H9 (cell line): ENCODE measurements around the gene OR5K4. TPM values are rescaled to one million over a fixed set of nuclear protein-coding genes. Genes with fewer than 3 reads are reported as not detected.

Source experiments
- DNase-seq: peaks from one replicate; pipeline ENCODE4 v3.0.0-alpha.2; 2017
- H2AFZ ChIP-seq: one replicate; pipeline ENCODE4 v1.6.1; 2013; ENCODE audit warnings: mild to moderate bottlenecking, low read length, control low read depth, moderate library complexity
- H2AK5ac ChIP-seq: 2 replicates; pipeline ENCODE4 v1.6.1; 2013; ENCODE audit warnings: low read length, control low read depth, mixed read lengths; ENCODE audit not compliant: insufficient read length
- H2BK120ac ChIP-seq: one replicate; pipeline ENCODE4 v1.6.1; 2013; ENCODE audit warnings: low read depth, mild to moderate bottlenecking, low read length, control low read depth, inconsistent platforms; ENCODE audit not compliant: poor library complexity, severe bottlenecking
- H2BK12ac ChIP-seq: 2 replicates; pipeline ENCODE4 v1.6.1; 2013; ENCODE audit warnings: low read length, control low read depth, mixed read lengths, low read depth; ENCODE audit not compliant: insufficient read length
- H2BK15ac ChIP-seq: 2 replicates; pipeline ENCODE4 v1.6.1; 2013; ENCODE audit warnings: low read depth, low read length, control low read depth
- H2BK20ac ChIP-seq: one replicate; pipeline ENCODE4 v1.6.1; 2013; ENCODE audit warnings: low read depth, mild to moderate bottlenecking, low read length, control low read depth, inconsistent platforms; ENCODE audit not compliant: poor library complexity, severe bottlenecking
- H2BK5ac ChIP-seq: 2 replicates; pipeline ENCODE4 v1.6.1; 2013; ENCODE audit warnings: low read length, control low read depth, mixed read lengths; ENCODE audit not compliant: insufficient read length
- H3K14ac ChIP-seq: 2 replicates; pipeline ENCODE4 v1.6.1; 2013; ENCODE audit warnings: low read length, control low read depth; ENCODE audit not compliant: insufficient read depth
- H3K18ac ChIP-seq: 2 replicates; pipeline ENCODE4 v1.6.1; 2013; ENCODE audit warnings: low read depth, mild to moderate bottlenecking, mixed read lengths, low read length, control low read depth; ENCODE audit not compliant: insufficient read length
- H3K23ac ChIP-seq: 2 replicates; pipeline ENCODE4 v1.6.1; 2013; ENCODE audit warnings: low read length, control low read depth, mixed read lengths, low read depth; ENCODE audit not compliant: insufficient read length
- H3K23me2 ChIP-seq: 2 replicates; pipeline ENCODE4 v1.6.1; 2013; ENCODE audit warnings: low read depth, mild to moderate bottlenecking, mixed read lengths, low read length, control low read depth; ENCODE audit not compliant: insufficient read length, poor library complexity, severe bottlenecking
- H3K27ac ChIP-seq: 2 replicates; pipeline ENCODE4 v1.5.1; 2013; ENCODE audit warnings: low read length, control low read depth, mixed read lengths, low read depth; ENCODE audit not compliant: insufficient read length
- H3K27me3 ChIP-seq: 2 replicates; pipeline ENCODE4 v1.6.1; 2013; ENCODE audit warnings: low read length, control low read depth, inconsistent platforms; ENCODE audit not compliant: insufficient read depth
- H3K4ac ChIP-seq: 2 replicates; pipeline ENCODE4 v1.6.1; 2013; ENCODE audit warnings: low read depth, mild to moderate bottlenecking, control low read depth, inconsistent platforms, low read length, moderate library complexity
- H3K4me1 ChIP-seq: 2 replicates; pipeline ENCODE4 v1.6.1; 2013; ENCODE audit warnings: low read length, control low read depth, inconsistent platforms; ENCODE audit not compliant: insufficient read depth
- H3K4me2 ChIP-seq: 2 replicates; pipeline ENCODE4 v1.6.1; 2013; ENCODE audit warnings: low read length, control low read depth, mixed read lengths; ENCODE audit not compliant: insufficient read length, insufficient read depth
- H3K56ac ChIP-seq: 2 replicates; pipeline ENCODE4 v1.6.1; 2013; ENCODE audit warnings: low read depth, mild to moderate bottlenecking, mixed read lengths, low read length, control low read depth; ENCODE audit not compliant: insufficient read length
- H3K79me1 ChIP-seq: 2 replicates; pipeline ENCODE4 v1.6.1; 2013; ENCODE audit warnings: low read depth, mild to moderate bottlenecking, moderate library complexity, low read length, control low read depth, inconsistent platforms; ENCODE audit not compliant: insufficient read depth, poor library complexity, severe bottlenecking
- H3K79me2 ChIP-seq: 2 replicates; pipeline ENCODE4 v1.6.1; 2013; ENCODE audit warnings: low read length, control low read depth, inconsistent platforms; ENCODE audit not compliant: insufficient read depth
- H3K9ac ChIP-seq: 2 replicates; pipeline ENCODE4 v1.6.1; 2013; ENCODE audit warnings: low read length, control low read depth, mixed read lengths; ENCODE audit not compliant: insufficient read length; ENCODE audit errors: extremely low read depth
- H3K9me3 ChIP-seq: one replicate; pipeline ENCODE4 v1.6.1; 2013; ENCODE audit warnings: low read depth, low read length, inconsistent platforms; ENCODE audit not compliant: control insufficient read depth
- H3T11ph ChIP-seq: one replicate; pipeline ENCODE4 v1.6.1; 2013; ENCODE audit warnings: mild to moderate bottlenecking, low read length, control low read depth, inconsistent platforms
- H4K20me1 ChIP-seq: one replicate; pipeline ENCODE4 v1.6.1; 2013; ENCODE audit not compliant: control insufficient read depth, insufficient read length, insufficient read depth
- H4K5ac ChIP-seq: 2 replicates; pipeline ENCODE4 v1.6.1; 2013; ENCODE audit warnings: low read depth, mild to moderate bottlenecking, mixed read lengths, low read length, control low read depth; ENCODE audit not compliant: insufficient read length
- H4K8ac ChIP-seq: replicated peaks from 2 replicates; pipeline ENCODE4 v1.6.1; 2013; ENCODE audit warnings: low read length, control low read depth, mixed read lengths, low read depth; ENCODE audit not compliant: insufficient read length
- H4K91ac ChIP-seq: 2 replicates; pipeline ENCODE4 v1.6.1; 2013; ENCODE audit warnings: low read depth, mild to moderate bottlenecking, moderate library complexity, mixed read lengths, low read length, control low read depth; ENCODE audit not compliant: insufficient read length
- H3K27ac Mint-ChIP-seq, 3 experiments: 2 replicates in 2 of 3; 3 replicates in 1 of 3; pipeline ENCODE4 v1.8.0; 2020 to 2021; ENCODE audit warnings: mixed read lengths in 3 of 3, mild to moderate bottlenecking in 1 of 3, moderate library complexity in 1 of 3
- H3K27me3 Mint-ChIP-seq: 2 replicates; pipeline ENCODE4 v1.8.0; 2021; ENCODE audit warnings: low read depth, mild to moderate bottlenecking, moderate library complexity, mixed read lengths
- H3K36me3 Mint-ChIP-seq, 3 experiments: 2 replicates in 2 of 3; 3 replicates in 1 of 3; pipeline ENCODE4 v1.8.0; 2020 to 2021; ENCODE audit warnings: low read depth in 3 of 3, mixed read lengths in 3 of 3; ENCODE audit not compliant: insufficient read depth in 1 of 3
- H3K4me1 Mint-ChIP-seq, 2 experiments: 2 replicates each; pipeline ENCODE4 v1.8.0; 2020; ENCODE audit warnings: mixed read lengths in 2 of 2
- H3K4me3 Mint-ChIP-seq, 2 experiments: 2 replicates in 1 of 2; 3 replicates in 1 of 2; pipeline ENCODE4 v1.8.0; 2020 to 2021; ENCODE audit warnings: mild to moderate bottlenecking in 2 of 2, mixed read lengths in 2 of 2, moderate library complexity in 1 of 2
- H3K9me3 Mint-ChIP-seq, 2 experiments: 2 replicates in 1 of 2; 3 replicates in 1 of 2; pipeline ENCODE4 v1.8.0; 2020; ENCODE audit warnings: mild to moderate bottlenecking in 2 of 2, mixed read lengths in 2 of 2, moderate library complexity in 1 of 2
- CTCF ChIP-seq: fragments of 200-600 bp; sonication (generic); conservative IDR thresholded peaks from 3 replicates; pipeline ENCODE4 v1.8.0; 2021; ENCODE audit warnings: antibody characterized with exemption, mild to moderate bottlenecking
- WGBS: extraction: QIAGEN DNeasy Blood & Tissue Kit; methylation state at CpG from one replicate; pipeline ENCODE4 v1.1.7; 2013; ENCODE audit warnings: missing lambda C conversion rate, low lambda C conversion rate, mixed read lengths; ENCODE audit not compliant: insufficient read length; ENCODE audit errors: extremely low coverage; 5-methylcytosine and 5-hydroxymethylcytosine counted together
- total RNA-seq: library from RNA; stranded (reverse); gene quantifications from 2 replicates; pipeline ENCODE4 v1.2.1, GENCODE V29; 2021

Gene OR5K4
- total RNA-seq, 1 experiment from 2014 or later: not detected

GRCh38 chr3:98341758-98342157, 11.9 kb upstream of the OR5K4 start:
- no peak overlapping the region for H3K4ac ChIP-seq
- no peak for TF ChIP-seq CTCF
- Mint-ChIP-seq H3K27me3 (no peaks in the 10 kb centered on the region), H3K4me1 (peaks cover 6 to 10% of the 10 kb centered on the region in 2 experiments; a peak in 3 of 4 replicates), H3K4me3 (no peak overlapping the region), H3K27ac (no peak overlapping the region), H3K9me3 (no peaks in the 10 kb centered on the region), H3K36me3 (no peaks in the 10 kb centered on the region)
- DNase-seq: no peak
- H3K23me2 ChIP-seq: no peaks in the 10 kb centered on the region
- H3K27ac ChIP-seq: no peak overlapping the region
- no peak overlapping the region for H2BK120ac ChIP-seq
- H3K56ac ChIP-seq: no peak overlapping the region
- H3K4me2 ChIP-seq: no peak overlapping the region
- no peaks in the 10 kb centered on the region for H3K79me1 ChIP-seq
- no peak overlapping the region for H2BK5ac ChIP-seq
- H3T11ph ChIP-seq: no peak overlapping the region
- no peak overlapping the region for H4K91ac ChIP-seq
- H4K8ac ChIP-seq: no peak overlapping the region
- H3K18ac ChIP-seq: no peak overlapping the region
- H2AFZ ChIP-seq: no peak overlapping the region
- H4K5ac ChIP-seq: no peak overlapping the region
- H3K9me3 ChIP-seq: no peaks in the 10 kb centered on the region
- H3K9ac ChIP-seq: no peak overlapping the region
- no peak overlapping the region for H2BK12ac ChIP-seq
- no peaks in the 10 kb centered on the region for H4K20me1 ChIP-seq
- no peak overlapping the region for H2BK15ac ChIP-seq
- no peaks in the 10 kb centered on the region; the same call in 1 of the 2 replicates for H3K4me1 ChIP-seq
- H3K27me3 ChIP-seq: no peaks in the 10 kb centered on the region
- no peak overlapping the region for H2AK5ac ChIP-seq
- no peak overlapping the region for H2BK20ac ChIP-seq
- no CpG with 5 or more reads among the region's 6 CpGs for WGBS
- no peak overlapping the region for H3K14ac ChIP-seq
- no peak overlapping the region for H3K23ac ChIP-seq
- H3K79me2 ChIP-seq: no peaks in the 10 kb centered on the region
